Measurements from ENCODE around the gene OLFM1.

- TF ChIP-seq EZH2 (IDR thresholded peaks at IDR 0.05) (no peak), CTCF (IDR thresholded peaks at IDR 0.05 in 2 of 3, conservative IDR thresholded peaks at IDR 0.05 in 1 of 3; ENCODE audit: borderline replicate concordance in 1 of 3, insufficient read depth in 1 of 3, low read depth in 2 of 3, low read length in 2 of 3) (no peak), EGR1 (IDR thresholded peaks at IDR 0.05; ENCODE audit: low read depth) (no peak), POLR2A (IDR thresholded peaks at IDR 0.05; ENCODE audit: borderline replicate concordance, extremely low read depth, insufficient read depth, insufficient read length) (no peak), FOSL1 (IDR thresholded peaks at IDR 0.05; ENCODE audit: low read depth) (no peak), EZH2phosphoT487 (IDR thresholded peaks at IDR 0.05; ENCODE audit: borderline replicate concordance) (no peak), TCF7L2 (IDR thresholded peaks at IDR 0.05; ENCODE audit: borderline replicate concordance, extremely low read depth, insufficient read depth, insufficient read length) (no peak), SIN3A (IDR thresholded peaks at IDR 0.05; ENCODE audit: low read depth) (no peak), MAX (IDR thresholded peaks at IDR 0.05) (no peak), JUND (IDR thresholded peaks at IDR 0.05) (no peak), YY1 (IDR thresholded peaks at IDR 0.05; ENCODE audit: extremely low read depth, insufficient replicate concordance, low read depth, low read length) (no peak), REST (IDR thresholded peaks at IDR 0.05; ENCODE audit: low read depth) (no peak)
These were observed 32.3 kb upstream of the OLFM1 start for GRCh38 chr9:135055181-135055580.
